Measurements from ENCODE around the gene RPTOR.

RPTOR gene

GRCh38 chr17:80558046-80558445 is 13.4 kb downstream of the RPTOR start:
- H3K79me2 ChIP-seq (ENCODE audit: low read length), result peaks cover 77% of the 10 kb centered on the region
- H3K4me1 ChIP-seq (ENCODE audit: low read length), result no peaks in the 10 kb centered on the region
- no peak overlapping the region for H3K9ac ChIP-seq (ENCODE audit: low read length)
- no peak for TF ChIP-seq EZH2phosphoT487 (IDR thresholded peaks at IDR 0.05; ENCODE audit: low read depth)
- no peak for TF ChIP-seq CTCF (IDR thresholded peaks at IDR 0.05; ENCODE audit: low read depth, low read length)
- H3K4me3 ChIP-seq (ENCODE audit: low read length), result no peak overlapping the region
- peaks cover 25% of the 10 kb centered on the region for H4K20me1 ChIP-seq (ENCODE audit: insufficient read depth, low read length)
- H3K9me3 ChIP-seq (ENCODE audit: insufficient read depth, low read length), result no peaks in the 10 kb centered on the region
- peaks cover 2% of the 10 kb centered on the region for H3K36me3 ChIP-seq (replicated peaks; ENCODE audit: low read depth, low read length)
- H3K27ac ChIP-seq (ENCODE audit: low read length), result no peak overlapping the region
- H3K27me3 ChIP-seq (ENCODE audit: low read depth, low read length), result no peaks in the 10 kb centered on the region
- H3K4me2 ChIP-seq (ENCODE audit: low read length), result no peak overlapping the region
- no peak overlapping the region for H2AFZ ChIP-seq (ENCODE audit: low read depth, low read length)

GRCh38 chr17:80559825-80560251 is 15.2 kb downstream of the RPTOR start:
- no peaks in the 10 kb centered on the region for H3K36me3 ChIP-seq (replicated peaks; ENCODE audit: low read depth, low read length)
- H3K9me3 ChIP-seq (ENCODE audit: insufficient read depth, low read length), result no peaks in the 10 kb centered on the region
- H3K4me2 ChIP-seq (ENCODE audit: low read length), result no peak overlapping the region
- no peak overlapping the region for H2AFZ ChIP-seq (ENCODE audit: low read depth, low read length)
- H4K20me1 ChIP-seq (ENCODE audit: insufficient read depth, low read length), result peaks cover 23% of the 10 kb centered on the region
- H3K9ac ChIP-seq (ENCODE audit: low read length), result no peak overlapping the region
- H3K27me3 ChIP-seq (ENCODE audit: low read depth, low read length), result no peaks in the 10 kb centered on the region
- no peaks in the 10 kb centered on the region for H3K4me1 ChIP-seq (ENCODE audit: low read length)
- TF ChIP-seq EZH2phosphoT487 (IDR thresholded peaks at IDR 0.05; ENCODE audit: low read depth) (no peak), CTCF (IDR thresholded peaks at IDR 0.05; ENCODE audit: low read depth, low read length) (no peak)
- peaks cover 69% of the 10 kb centered on the region for H3K79me2 ChIP-seq (ENCODE audit: low read length)
- no peak overlapping the region for H3K4me3 ChIP-seq (ENCODE audit: low read length)
- H3K27ac ChIP-seq (ENCODE audit: low read length), result no peak overlapping the region

DNA sequence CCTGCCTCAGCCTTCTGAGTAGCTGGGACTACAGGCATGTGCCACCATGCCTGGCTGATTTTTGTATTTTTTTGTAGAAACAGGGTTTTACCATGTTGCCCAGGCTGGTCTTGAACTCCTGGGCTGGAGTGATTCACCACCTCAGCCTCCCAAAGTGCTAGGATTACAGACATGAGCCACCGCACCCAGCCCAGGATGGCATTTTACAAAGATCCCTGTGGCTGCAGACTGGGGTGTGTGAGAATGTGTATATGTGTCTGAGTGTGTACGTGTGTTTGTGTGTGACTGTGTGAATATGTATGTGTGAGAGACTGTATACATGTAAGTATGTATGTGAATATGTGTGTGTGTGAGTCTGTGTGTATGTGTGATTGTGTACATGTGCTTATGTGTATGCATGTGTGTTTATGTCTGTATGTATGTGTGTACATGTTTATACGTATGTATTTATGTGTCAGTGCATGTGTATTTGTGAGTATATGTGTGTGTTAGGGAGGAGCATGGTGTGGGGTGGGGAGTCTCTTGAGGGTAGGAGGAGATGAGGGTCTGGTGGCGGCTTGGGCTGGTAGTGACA is 17.0 kb downstream of the RPTOR start:
- Histone ChIP-seq H3K9ac (ENCODE audit: low read length) (no peak overlapping the region), H3K27me3 (ENCODE audit: low read depth, low read length) (no peaks in the 10 kb centered on the region), H2AFZ (ENCODE audit: low read depth, low read length) (no peak overlapping the region), H3K4me2 (ENCODE audit: low read length) (no peak overlapping the region), H3K4me1 (ENCODE audit: low read length) (no peaks in the 10 kb centered on the region), H3K4me3 (ENCODE audit: low read length) (no peak overlapping the region), H4K20me1 (ENCODE audit: insufficient read depth, low read length) (peaks cover 35% of the 10 kb centered on the region), H3K27ac (ENCODE audit: low read length) (no peak overlapping the region), H3K79me2 (ENCODE audit: low read length) (peaks cover 65% of the 10 kb centered on the region), H3K9me3 (ENCODE audit: insufficient read depth, low read length) (no peaks in the 10 kb centered on the region), H3K36me3 (replicated peaks; ENCODE audit: low read depth, low read length) (no peaks in the 10 kb centered on the region)
- no peak for TF ChIP-seq EZH2phosphoT487 (IDR thresholded peaks at IDR 0.05; ENCODE audit: low read depth)
- no peak for TF ChIP-seq CTCF (IDR thresholded peaks at IDR 0.05; ENCODE audit: low read depth, low read length)

DNA sequence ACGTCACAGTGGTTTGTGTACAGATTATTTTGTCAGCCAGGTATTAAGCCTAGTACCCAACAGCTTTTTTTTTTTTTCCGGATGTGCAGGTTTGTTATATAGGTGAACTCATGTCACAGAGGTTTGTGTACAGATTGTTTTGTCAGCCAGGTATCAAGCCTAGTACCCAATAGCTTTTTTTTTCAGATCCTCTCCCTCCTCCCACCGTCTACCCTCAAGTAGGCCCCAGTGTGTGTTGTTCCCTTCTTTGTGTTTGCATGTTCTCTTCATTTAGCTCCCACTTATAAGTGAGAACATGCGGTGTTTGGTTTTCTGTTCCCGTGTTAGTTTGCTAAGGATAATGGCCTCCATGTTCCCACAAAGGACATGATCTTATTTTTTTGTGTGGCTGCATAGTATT is 19.9 kb downstream of the RPTOR start:
- no peak overlapping the region for H3K27ac ChIP-seq (ENCODE audit: low read length)
- H4K20me1 ChIP-seq (ENCODE audit: insufficient read depth, low read length), result peaks cover 37% of the 10 kb centered on the region
- H2AFZ ChIP-seq (ENCODE audit: low read depth, low read length), result no peak overlapping the region
- H3K9me3 ChIP-seq (ENCODE audit: insufficient read depth, low read length), result no peaks in the 10 kb centered on the region
- no peaks in the 10 kb centered on the region for H3K36me3 ChIP-seq (replicated peaks; ENCODE audit: low read depth, low read length)
- H3K4me3 ChIP-seq (ENCODE audit: low read length), result no peak overlapping the region
- H3K4me2 ChIP-seq (ENCODE audit: low read length), result no peak overlapping the region
- peaks cover 77% of the 10 kb centered on the region for H3K79me2 ChIP-seq (ENCODE audit: low read length)
- no peaks in the 10 kb centered on the region for H3K27me3 ChIP-seq (ENCODE audit: low read depth, low read length)
- TF ChIP-seq EZH2phosphoT487 (IDR thresholded peaks at IDR 0.05; ENCODE audit: low read depth) (no peak), CTCF (IDR thresholded peaks at IDR 0.05; ENCODE audit: low read depth, low read length) (no peak)
- no peak overlapping the region for H3K9ac ChIP-seq (ENCODE audit: low read length)
- H3K4me1 ChIP-seq (ENCODE audit: low read length), result no peaks in the 10 kb centered on the region
